ENCODE measurements around the gene PYGB. TPM values are rescaled to one million over a fixed set of nuclear protein-coding genes. Genes with fewer than 3 reads are reported as not detected.
"Not testable (repeated sequence)": the region's sequence is repeated elsewhere in the genome, so short reads cannot be mapped to it uniquely, and the experiment has no call there.

The PYGB gene
- total RNA-seq, 2 experiments from 2014 or later, result 26.3 to 27.5 TPM

- H3K27ac Mint-ChIP-seq, result peak overlapping the region; percentile 90
- Histone ChIP-seq H3K9me3 (ENCODE audit: control insufficient read depth in 1 of 2, insufficient read depth in 1 of 2, low read length in 2 of 2) (no peaks in the 10 kb centered on the region), H3K27me3 (ENCODE audit: control insufficient read depth in 1 of 2, insufficient read depth in 2 of 2, low read length in 2 of 2) (no peaks in the 10 kb centered on the region), H3K36me3 (ENCODE audit: insufficient read depth, low read length) (peaks cover 8% of the 10 kb centered on the region), H3K27ac (ENCODE audit: low read depth in 1 of 2, low read length in 2 of 2) (no peak overlapping the region), H3K4me3 (ENCODE audit: low read length) (no peak overlapping the region), H3K4me1 (ENCODE audit: insufficient read depth, low read length) (peaks cover 6% of the 10 kb centered on the region)
- no peak overlapping the region for H3K4me3 Mint-ChIP-seq
- POLR2A ChIA-PET, result interaction anchor here (2.3 kb wide), 1 partner anchor 10 kb away, joined by 6 read pairs; the partner anchor contains the start of gene PYGB
- H3K27me3 Mint-ChIP-seq, result no peaks in the 10 kb centered on the region
- TF ChIP-seq CTCF (IDR thresholded peaks at IDR 0.05), result no peak
- H3K9me3 Mint-ChIP-seq, result no peaks in the 10 kb centered on the region
- ATAC-seq (ENCODE audit: poor library complexity), result no peak
- intact Hi-C loops (cut with DNase I, micrococcal nuclease), result no loop called here
- H3K36me3 Mint-ChIP-seq (ENCODE audit: low read depth), result peaks cover 28% of the 10 kb centered on the region
- CTCF ChIA-PET, result no interaction called here
- DNase-seq, result no peak
- peaks cover 73% of the 10 kb centered on the region for H3K4me1 Mint-ChIP-seq (ENCODE audit: low read depth)
These were observed 10.9 kb downstream of the PYGB start for GRCh38 chr20:25258828-25259227.

GRCh38 chr20:25259358-25259757 lies 11.5 kb downstream of the PYGB start:
- Histone ChIP-seq H3K9me3 (ENCODE audit: control insufficient read depth in 1 of 2, insufficient read depth in 1 of 2, low read length in 2 of 2) (no peaks in the 10 kb centered on the region), H3K4me3 (ENCODE audit: low read length) (no peak overlapping the region), H3K27me3 (ENCODE audit: control insufficient read depth in 1 of 2, insufficient read depth in 2 of 2, low read length in 2 of 2) (no peaks in the 10 kb centered on the region), H3K27ac (ENCODE audit: low read depth in 1 of 2, low read length in 2 of 2) (peak overlapping the region in 1 of 2 donors; percentile 1), H3K36me3 (ENCODE audit: insufficient read depth, low read length) (peaks cover 8% of the 10 kb centered on the region), H3K4me1 (ENCODE audit: insufficient read depth, low read length) (peaks cover 6% of the 10 kb centered on the region)
- peak overlapping the region; percentile 90 for H3K27ac Mint-ChIP-seq
- peak overlapping the region; percentile 60 for H3K4me3 Mint-ChIP-seq
- POLR2A ChIA-PET, result interaction anchor here (0.6 to 2.2 kb wide), 3 partner anchors 11 to 201 kb away, joined by 3 to 27 read pairs (median 5); partner anchors contain the start of genes ACSS1, ENTPD6 and PYGB
- intact Hi-C loops (cut with DNase I, micrococcal nuclease), result no loop called here
- TF ChIP-seq CTCF (IDR thresholded peaks at IDR 0.05), result no peak
- CTCF ChIA-PET, result interaction anchor here (1.0 to 1.3 kb wide), 2 partner anchors 9 to 177 kb away, joined by 3 to 5 read pairs; no protein-coding TSS in a partner anchor
- H3K9me3 Mint-ChIP-seq, result no peaks in the 10 kb centered on the region
- H3K4me1 Mint-ChIP-seq (ENCODE audit: low read depth), result peaks cover 72% of the 10 kb centered on the region
- DNase-seq, result no peak
- H3K27me3 Mint-ChIP-seq, result no peaks in the 10 kb centered on the region
- ATAC-seq (ENCODE audit: poor library complexity), result no peak
- H3K36me3 Mint-ChIP-seq (ENCODE audit: low read depth), result peaks cover 26% of the 10 kb centered on the region

- H3K27me3 Mint-ChIP-seq, result no peaks in the 10 kb centered on the region
- peaks cover 67% of the 10 kb centered on the region for H3K4me1 Mint-ChIP-seq (ENCODE audit: low read depth)
- POLR2A ChIA-PET, result interaction anchor here (0.6 to 2.2 kb wide), 4 partner anchors 9 to 202 kb away, joined by 3 to 27 read pairs (median 10); partner anchors contain the start of genes ACSS1, ENTPD6 and PYGB
These were observed 11.9 kb downstream of the PYGB start for GRCh38 chr20:25259788-25260254.

GRCh38 chr20:25260770-25261437 lies 13.0 kb downstream of the PYGB start:
- intact Hi-C loops (cut with DNase I, micrococcal nuclease); H3K27me3 Mint-ChIP-seq; H3K36me3 ChIP-seq (ENCODE audit: insufficient read depth, low read length); H3K4me1 ChIP-seq (ENCODE audit: insufficient read depth, low read length); H3K27ac ChIP-seq (ENCODE audit: low read depth in 1 of 2, low read length in 2 of 2); ATAC-seq (ENCODE audit: poor library complexity); H3K9me3 Mint-ChIP-seq; H3K4me3 ChIP-seq (ENCODE audit: low read length); H3K27me3 ChIP-seq (ENCODE audit: control insufficient read depth in 1 of 2, insufficient read depth in 2 of 2, low read length in 2 of 2); H3K9me3 ChIP-seq (ENCODE audit: control insufficient read depth in 1 of 2, insufficient read depth in 1 of 2, low read length in 2 of 2): not testable (repeated sequence)
- CTCF ChIA-PET, result interaction anchor here (1.2 kb wide), 1 partner anchor 66 kb away, joined by 3 read pairs; the partner anchor contains the start of gene ENTPD6
- peaks cover 65% of the 10 kb centered on the region for H3K4me1 Mint-ChIP-seq (ENCODE audit: low read depth)
- POLR2A ChIA-PET, result interaction anchor here (0.9 to 2.2 kb wide), 4 partner anchors 11 to 66 kb away, joined by 3 to 27 read pairs (median 10); partner anchors contain the start of genes ENTPD6 and PYGB
- peak overlapping the region; percentile 54 for H3K4me3 Mint-ChIP-seq
- H3K27ac Mint-ChIP-seq, result peak overlapping the region; percentile 90
- H3K36me3 Mint-ChIP-seq (ENCODE audit: low read depth), result peaks cover 24% of the 10 kb centered on the region
- DNase-seq, result peak in 6 of 14 experiments; percentile 6 to 54 (median 38)

More at GRCh38 chr20:25259788-25260254, 11.9 kb downstream of the PYGB start:
- peak; percentile 80 for ATAC-seq (ENCODE audit: poor library complexity)
- Mint-ChIP-seq H3K9me3 (no peaks in the 10 kb centered on the region), H3K4me3 (peak overlapping the region; percentile 60), H3K36me3 (ENCODE audit: low read depth) (peaks cover 22% of the 10 kb centered on the region), H3K27ac (peak overlapping the region; percentile 90)
- CTCF ChIA-PET, result interaction anchor here (1.0 to 1.3 kb wide), 3 partner anchors 10 to 177 kb away, joined by 3 to 5 read pairs (median 3); partner anchors contain the start of gene ENTPD6
- no peak for TF ChIP-seq CTCF (IDR thresholded peaks at IDR 0.05)
- H3K9me3 ChIP-seq (ENCODE audit: control insufficient read depth in 1 of 2, insufficient read depth in 1 of 2, low read length in 2 of 2), result no peaks in the 10 kb centered on the region
- H3K27ac ChIP-seq (ENCODE audit: low read depth in 1 of 2, low read length in 2 of 2), result peak overlapping the region in 1 of 2 donors; percentile 1
- H3K4me1 ChIP-seq (ENCODE audit: insufficient read depth, low read length), result peaks cover 6% of the 10 kb centered on the region
- intact Hi-C loops (cut with DNase I, micrococcal nuclease), result no loop called here
- H3K4me3 ChIP-seq (ENCODE audit: low read length), result no peak overlapping the region
- H3K36me3 ChIP-seq (ENCODE audit: insufficient read depth, low read length), result peaks cover 8% of the 10 kb centered on the region
- no peaks in the 10 kb centered on the region for H3K27me3 ChIP-seq (ENCODE audit: control insufficient read depth in 1 of 2, insufficient read depth in 2 of 2, low read length in 2 of 2)
- DNase-seq, result peak in 5 of 14 experiments; percentile 29 to 48 (median 36)
